Measurements from ENCODE around the gene ZNF714.

ZNF714 gene

DNA sequence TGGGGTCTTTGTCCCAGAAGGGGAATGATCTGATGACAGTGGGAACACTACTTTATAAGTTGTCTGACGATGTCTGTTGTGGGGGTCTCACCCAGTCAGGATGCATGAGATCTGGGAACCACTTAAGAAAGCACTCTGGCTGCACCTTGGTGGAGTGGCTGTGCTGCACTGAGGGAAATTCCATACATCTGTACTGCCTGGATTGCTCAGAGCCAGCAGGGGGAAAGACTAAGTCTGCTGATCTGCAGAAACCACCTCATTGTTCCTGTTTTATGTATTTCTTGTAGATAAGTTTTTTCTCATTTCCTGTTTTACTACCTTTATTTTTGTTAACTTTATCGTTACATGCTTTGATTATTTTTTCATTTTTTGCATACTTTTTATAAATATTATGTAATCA lies 34.3 kb upstream of the ZNF714 start:
- Histone ChIP-seq H3K79me2 (ENCODE audit: low read length) (peaks cover 6% of the 10 kb centered on the region; the same call in 1 of the 2 replicates), H3K4me3 (ENCODE audit: low read length) (no peak overlapping the region), H3F3A (ENCODE audit: insufficient read depth, low read length) (no peaks in the 10 kb centered on the region; the same call in 1 of the 2 replicates), H3K36me3 (replicated peaks; ENCODE audit: insufficient read depth, low read length) (peaks cover 6% of the 10 kb centered on the region; the same call in 1 of the 2 replicates), H3K27ac (ENCODE audit: low read length) (no peak overlapping the region), H3K9me3 (replicated peaks; ENCODE audit: insufficient read depth, low read length) (no peaks in the 10 kb centered on the region), H3K4me1 (ENCODE audit: low read length) (no peaks in the 10 kb centered on the region), H3K27me3 (replicated peaks; ENCODE audit: insufficient read depth, low read length) (no peaks in the 10 kb centered on the region), H4K20me1 (ENCODE audit: insufficient read depth, low read length) (no peaks in the 10 kb centered on the region), H3K4me2 (ENCODE audit: low read depth, low read length) (no peak overlapping the region), H3K9ac (ENCODE audit: low read length) (no peak overlapping the region), H3K9me2 (replicated peaks; ENCODE audit: insufficient read depth, low read length) (no peaks in the 10 kb centered on the region), H2AFZ (ENCODE audit: low read length) (no peak overlapping the region)
- no peak for TF ChIP-seq EZH2phosphoT487 (IDR thresholded peaks at IDR 0.05; ENCODE audit: low read length)
- TF ChIP-seq, protein P1, sequence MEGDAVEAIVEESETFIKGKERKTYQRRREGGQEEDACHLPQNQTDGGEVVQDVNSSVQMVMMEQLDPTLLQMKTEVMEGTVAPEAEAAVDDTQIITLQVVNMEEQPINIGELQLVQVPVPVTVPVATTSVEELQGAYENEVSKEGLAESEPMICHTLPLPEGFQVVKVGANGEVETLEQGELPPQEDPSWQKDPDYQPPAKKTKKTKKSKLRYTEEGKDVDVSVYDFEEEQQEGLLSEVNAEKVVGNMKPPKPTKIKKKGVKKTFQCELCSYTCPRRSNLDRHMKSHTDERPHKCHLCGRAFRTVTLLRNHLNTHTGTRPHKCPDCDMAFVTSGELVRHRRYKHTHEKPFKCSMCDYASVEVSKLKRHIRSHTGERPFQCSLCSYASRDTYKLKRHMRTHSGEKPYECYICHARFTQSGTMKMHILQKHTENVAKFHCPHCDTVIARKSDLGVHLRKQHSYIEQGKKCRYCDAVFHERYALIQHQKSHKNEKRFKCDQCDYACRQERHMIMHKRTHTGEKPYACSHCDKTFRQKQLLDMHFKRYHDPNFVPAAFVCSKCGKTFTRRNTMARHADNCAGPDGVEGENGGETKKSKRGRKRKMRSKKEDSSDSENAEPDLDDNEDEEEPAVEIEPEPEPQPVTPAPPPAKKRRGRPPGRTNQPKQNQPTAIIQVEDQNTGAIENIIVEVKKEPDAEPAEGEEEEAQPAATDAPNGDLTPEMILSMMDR (IDR thresholded peaks at IDR 0.05; ENCODE audit: low read length): no peak
- no peak for TF ChIP-seq EZH2 (optimal IDR thresholded peaks at IDR 0.05; ENCODE audit: low read depth, low read length)
- no peak for DNase-seq

DNA sequence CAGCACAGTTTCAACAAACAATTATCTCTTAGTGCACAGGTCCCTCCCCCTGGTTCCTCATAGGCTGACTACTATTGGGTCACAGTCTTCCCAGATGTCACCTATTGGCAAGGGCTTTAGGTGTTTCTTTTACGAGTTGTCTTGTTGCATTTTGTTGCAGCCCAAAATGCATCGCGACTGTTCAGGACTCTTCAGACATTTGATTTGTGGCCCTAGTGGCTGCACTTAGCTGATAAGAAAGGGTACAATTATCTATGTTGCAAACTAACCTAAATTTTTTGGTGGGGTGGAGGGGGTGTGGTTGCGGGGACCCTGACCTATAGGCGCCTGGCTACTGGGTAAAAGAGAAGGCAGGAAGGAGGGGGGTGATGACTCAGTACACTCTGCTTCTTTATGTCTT lies 29.1 kb upstream of the ZNF714 start:
- TF ChIP-seq EZH2phosphoT487 (IDR thresholded peaks at IDR 0.05; ENCODE audit: low read length) (no peak), EZH2 (optimal IDR thresholded peaks at IDR 0.05; ENCODE audit: low read depth, low read length) (no peak)
- TF ChIP-seq, protein P1 (IDR thresholded peaks at IDR 0.05; ENCODE audit: low read length): no peak
- DNase-seq: no peak
- Histone ChIP-seq H3K79me2 (ENCODE audit: low read length) (no peaks in the 10 kb centered on the region), H3K9ac (ENCODE audit: low read length) (no peak overlapping the region), H3K4me1 (ENCODE audit: low read length) (no peaks in the 10 kb centered on the region), H3K27ac (ENCODE audit: low read length) (no peak overlapping the region), H3K27me3 (replicated peaks; ENCODE audit: insufficient read depth, low read length) (no peaks in the 10 kb centered on the region), H3K4me3 (ENCODE audit: low read length) (no peak overlapping the region), H3K36me3 (replicated peaks; ENCODE audit: insufficient read depth, low read length) (peaks cover 17% of the 10 kb centered on the region; the same call in 1 of the 2 replicates), H3K9me2 (replicated peaks; ENCODE audit: insufficient read depth, low read length) (no peaks in the 10 kb centered on the region), H3K9me3 (replicated peaks; ENCODE audit: insufficient read depth, low read length) (no peaks in the 10 kb centered on the region), H3K4me2 (ENCODE audit: low read depth, low read length) (no peak overlapping the region), H4K20me1 (ENCODE audit: insufficient read depth, low read length) (no peaks in the 10 kb centered on the region), H2AFZ (ENCODE audit: low read length) (no peak overlapping the region), H3F3A (ENCODE audit: insufficient read depth, low read length) (no peaks in the 10 kb centered on the region)

DNA sequence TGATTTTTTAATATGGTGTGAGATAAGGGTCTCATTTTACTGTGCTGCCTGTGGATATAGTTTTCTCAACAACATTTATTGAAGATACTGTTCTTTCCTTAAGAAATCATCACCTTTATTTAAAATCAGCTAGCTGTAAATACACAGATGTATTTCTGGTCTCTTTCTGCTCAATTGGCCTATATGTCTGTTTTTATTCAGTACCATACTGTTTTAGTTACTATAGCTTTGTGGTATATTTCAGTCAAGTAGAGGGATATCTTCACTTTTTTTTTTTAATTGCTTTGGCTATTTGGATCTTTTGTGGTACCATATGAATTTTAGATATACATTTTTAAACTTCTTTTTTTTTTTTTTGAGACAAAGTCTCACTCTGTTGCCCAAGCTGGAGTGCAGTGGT lies 16.7 kb upstream of the ZNF714 start:
- Histone ChIP-seq H3K79me2 (ENCODE audit: low read length) (no peaks in the 10 kb centered on the region), H3K4me1 (ENCODE audit: low read length) (no peaks in the 10 kb centered on the region), H3K9me2 (replicated peaks; ENCODE audit: insufficient read depth, low read length) (no peaks in the 10 kb centered on the region), H3K4me3 (ENCODE audit: low read length) (no peak overlapping the region), H2AFZ (ENCODE audit: low read length) (no peak overlapping the region), H3K27me3 (replicated peaks; ENCODE audit: insufficient read depth, low read length) (no peaks in the 10 kb centered on the region), H3K27ac (ENCODE audit: low read length) (no peak overlapping the region), H3K36me3 (replicated peaks; ENCODE audit: insufficient read depth, low read length) (no peaks in the 10 kb centered on the region), H3K4me2 (ENCODE audit: low read depth, low read length) (no peak overlapping the region), H3F3A (ENCODE audit: insufficient read depth, low read length) (no peaks in the 10 kb centered on the region), H3K9ac (ENCODE audit: low read length) (no peak overlapping the region), H4K20me1 (ENCODE audit: insufficient read depth, low read length) (no peaks in the 10 kb centered on the region), H3K9me3 (replicated peaks; ENCODE audit: insufficient read depth, low read length) (no peaks in the 10 kb centered on the region; the same call in 1 of the 2 replicates)
- DNase-seq: no peak
- no peak for TF ChIP-seq EZH2 (optimal IDR thresholded peaks at IDR 0.05; ENCODE audit: low read depth, low read length)
- TF ChIP-seq, protein P1 (IDR thresholded peaks at IDR 0.05; ENCODE audit: low read length): no peak
- no peak for TF ChIP-seq EZH2phosphoT487 (IDR thresholded peaks at IDR 0.05; ENCODE audit: low read length)

All from MM.1S (cell line).